Stimulated activated naive CD8-positive, alpha-beta T cell treated with anti-CD3 and anti-CD28 coated beads, Interleukin-15, amount 100 ng/mL, for 72 hours (primary cell): ENCODE measurements around the gene CTAG1B.
"Not testable (repeated sequence)": the region's sequence is repeated elsewhere in the genome, so short reads cannot be mapped to it uniquely, and the experiment has no call there.

Experiments
- ATAC-seq: fragments of 150-1000 bp; cut with Tn5 transposase; 2 replicates; pipeline ENCODE4 v1.10.0; 2021; ENCODE audit warnings: mild to moderate bottlenecking, moderate library complexity
- DNase-seq, 2 donors: peaks; one replicate each; pipeline ENCODE4 v3.0.0; 2021 to 2022
- H3K27ac Mint-ChIP-seq, 2 donors: one replicate each; pipeline ENCODE4 v1.8.0; 2022; ENCODE audit warnings: mild to moderate bottlenecking in 2 of 2, mixed read lengths in 2 of 2, moderate library complexity in 2 of 2
- H3K27me3 Mint-ChIP-seq: one replicate; pipeline ENCODE4 v1.8.0; 2022; ENCODE audit warnings: mixed read lengths
- H3K4me1 Mint-ChIP-seq: one replicate; pipeline ENCODE4 v1.8.0; 2022; ENCODE audit warnings: mild to moderate bottlenecking, mixed read lengths
- H3K4me3 Mint-ChIP-seq, 2 donors: one replicate each; pipeline ENCODE4 v1.8.0; 2022; ENCODE audit warnings: mild to moderate bottlenecking in 2 of 2, mixed read lengths in 2 of 2, moderate library complexity in 1 of 2
- H3K9me3 Mint-ChIP-seq, 2 donors: one replicate each; pipeline ENCODE4 v1.8.0; 2022; ENCODE audit warnings: mixed read lengths in 2 of 2

Gene CTAG1B

DNA sequence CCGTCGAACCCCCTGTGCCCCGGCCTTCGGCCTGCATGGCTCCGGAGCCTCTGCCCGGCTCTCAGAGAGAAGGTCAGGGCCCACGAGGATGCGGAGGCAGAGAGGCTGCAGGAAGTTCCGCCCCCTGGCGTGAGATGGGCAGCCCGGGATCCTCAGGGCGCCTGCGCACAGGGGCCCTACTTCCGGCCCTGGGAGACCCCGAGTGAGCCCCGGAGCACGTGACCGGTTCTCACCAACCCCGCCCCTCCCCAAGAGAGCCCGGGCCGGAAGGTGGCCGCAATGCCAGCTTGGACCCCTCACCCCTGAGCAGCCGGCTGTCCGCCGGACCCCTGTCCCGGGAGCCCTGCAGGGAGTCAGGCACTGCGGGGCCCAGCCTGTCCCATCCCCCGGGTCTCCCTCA lies at the start of gene CTAG1B:
Gene CTAG1B (minus strand): TSS at position 101 of the 400 bp plus-strand sequence. CDS start 64 bp downstream, at position 37.
- not testable (repeated sequence) for H3K4me1 Mint-ChIP-seq, H3K4me3 Mint-ChIP-seq, H3K9me3 Mint-ChIP-seq, H3K27me3 Mint-ChIP-seq, DNase-seq, H3K27ac Mint-ChIP-seq
- ATAC-seq, result peak; percentile 40

DNA sequence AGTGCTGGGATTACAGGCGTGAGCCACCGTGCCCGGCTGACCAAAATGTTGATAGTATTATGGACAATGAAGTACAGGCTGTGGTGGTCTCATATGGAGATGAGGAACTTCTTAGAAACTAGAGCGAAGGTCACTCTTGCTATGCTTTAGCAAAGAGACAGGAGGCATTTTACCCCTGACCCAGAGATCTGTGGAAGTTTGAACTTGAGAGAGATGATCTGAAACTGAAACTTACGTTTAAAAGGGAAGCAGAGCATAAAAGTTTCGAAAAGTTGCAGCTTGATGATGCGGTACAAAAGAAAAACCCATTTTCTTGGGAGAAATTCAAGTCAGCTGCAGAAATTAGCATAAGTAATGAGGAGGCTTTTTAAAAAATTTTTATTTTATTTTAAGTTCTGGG lies 42.8 kb upstream of the CTAG1B start:
- H3K9me3 Mint-ChIP-seq, result no peaks in the 10 kb centered on the region
- no peak overlapping the region for H3K27ac Mint-ChIP-seq
- H3K4me3 Mint-ChIP-seq, result no peak overlapping the region
- H3K4me1 Mint-ChIP-seq, result no peaks in the 10 kb centered on the region
- H3K27me3 Mint-ChIP-seq, result no peaks in the 10 kb centered on the region
- DNase-seq (no peak), ATAC-seq (no peak)

DNA sequence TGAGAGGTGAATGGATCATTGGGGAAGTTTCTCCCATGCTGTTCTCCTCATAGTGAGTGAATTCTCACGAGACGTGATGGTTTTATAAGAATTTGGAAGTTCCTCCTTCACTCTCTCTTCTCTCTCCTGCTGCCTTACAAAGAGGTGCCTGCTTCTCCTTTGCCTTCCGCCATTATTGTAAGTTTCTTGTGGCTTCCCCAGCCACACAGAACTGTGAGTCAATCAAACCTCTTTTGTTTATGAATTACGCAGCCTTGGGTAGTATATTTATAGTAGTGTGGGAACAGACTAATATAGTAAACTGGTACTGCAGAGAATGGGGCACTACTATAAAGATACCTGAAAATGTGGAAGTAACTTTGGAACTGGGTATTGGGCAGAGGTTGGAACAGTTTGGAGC lies 42.1 kb upstream of the CTAG1B start:
- Mint-ChIP-seq H3K4me3 (no peak overlapping the region), H3K9me3 (no peaks in the 10 kb centered on the region), H3K27me3 (no peaks in the 10 kb centered on the region), H3K4me1 (no peaks in the 10 kb centered on the region), H3K27ac (no peak overlapping the region)
- DNase-seq (no peak), ATAC-seq (no peak)

DNA sequence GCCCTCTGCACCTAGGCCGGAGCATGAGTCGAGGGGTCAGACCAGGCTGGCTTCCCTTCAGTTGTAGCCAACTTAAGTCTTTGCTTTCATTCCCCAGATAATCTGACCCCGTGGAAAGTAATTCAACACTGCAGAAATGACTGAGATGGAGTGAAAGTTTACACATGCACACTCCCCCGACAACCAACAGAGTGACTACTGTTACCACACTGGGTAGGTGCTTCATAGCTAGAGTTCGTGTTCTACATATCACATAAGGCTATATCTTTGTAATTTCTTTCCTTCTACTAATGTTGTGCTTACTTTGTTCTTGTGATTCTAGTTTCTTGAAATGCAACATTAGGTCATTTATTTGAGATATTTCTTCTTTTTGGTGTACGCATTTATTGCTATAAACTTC lies 41.5 kb upstream of the CTAG1B start:
- no peak overlapping the region for H3K27ac Mint-ChIP-seq
- H3K9me3 Mint-ChIP-seq, result no peaks in the 10 kb centered on the region
- no peak overlapping the region for H3K4me3 Mint-ChIP-seq
- no peaks in the 10 kb centered on the region for H3K27me3 Mint-ChIP-seq
- no peaks in the 10 kb centered on the region for H3K4me1 Mint-ChIP-seq
- ATAC-seq (no peak), DNase-seq (no peak)

DNA sequence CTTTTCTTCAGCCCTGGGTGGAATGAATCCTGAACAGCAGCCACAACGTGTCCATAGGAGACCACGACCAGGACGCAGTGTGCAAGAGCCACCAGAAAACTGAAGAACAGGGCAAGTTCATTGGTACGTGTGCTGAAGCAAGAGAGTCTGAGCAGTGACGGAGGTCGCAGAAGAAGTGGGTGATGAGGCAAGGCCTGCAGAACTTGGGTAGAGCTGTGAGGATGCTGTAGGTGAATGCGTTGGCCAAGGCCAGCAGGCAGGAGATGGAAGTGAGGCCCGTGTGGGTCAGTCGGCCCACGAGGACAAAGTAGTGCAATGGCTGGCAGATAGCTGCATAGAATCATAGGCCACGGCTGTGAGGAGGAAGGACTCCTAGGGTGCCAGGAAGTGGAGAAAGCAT lies 39.9 kb upstream of the CTAG1B start:
- Mint-ChIP-seq H3K27me3 (no peaks in the 10 kb centered on the region), H3K4me1 (no peaks in the 10 kb centered on the region), H3K9me3 (no peaks in the 10 kb centered on the region), H3K4me3 (no peak overlapping the region), H3K27ac (no peak overlapping the region)
- DNase-seq (no peak), ATAC-seq (no peak)

DNA sequence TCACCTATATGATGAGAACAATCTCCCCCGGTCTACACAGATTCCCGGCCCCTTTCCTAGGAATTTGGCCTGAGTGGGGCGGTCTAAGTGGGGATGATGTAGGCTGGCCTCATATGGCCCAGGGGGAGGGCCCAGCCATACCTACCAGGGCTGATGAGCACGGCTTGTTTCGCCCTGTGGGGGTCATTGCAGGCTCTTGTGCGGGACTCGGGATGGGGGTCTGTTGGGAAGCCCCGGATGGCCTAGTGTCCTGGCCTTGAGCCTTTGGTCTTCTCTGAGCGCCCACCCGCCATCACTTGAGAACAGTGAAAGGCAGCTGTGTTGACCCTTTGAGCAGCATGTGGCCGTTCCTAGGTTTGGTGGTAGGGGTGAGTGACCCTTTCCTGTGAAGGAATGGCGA lies 39.1 kb upstream of the CTAG1B start:
- Mint-ChIP-seq H3K27ac (no peak overlapping the region), H3K4me3 (no peak overlapping the region), H3K4me1 (no peaks in the 10 kb centered on the region), H3K27me3 (no peaks in the 10 kb centered on the region), H3K9me3 (no peaks in the 10 kb centered on the region)
- DNase-seq, result no peak
- no peak for ATAC-seq

DNA sequence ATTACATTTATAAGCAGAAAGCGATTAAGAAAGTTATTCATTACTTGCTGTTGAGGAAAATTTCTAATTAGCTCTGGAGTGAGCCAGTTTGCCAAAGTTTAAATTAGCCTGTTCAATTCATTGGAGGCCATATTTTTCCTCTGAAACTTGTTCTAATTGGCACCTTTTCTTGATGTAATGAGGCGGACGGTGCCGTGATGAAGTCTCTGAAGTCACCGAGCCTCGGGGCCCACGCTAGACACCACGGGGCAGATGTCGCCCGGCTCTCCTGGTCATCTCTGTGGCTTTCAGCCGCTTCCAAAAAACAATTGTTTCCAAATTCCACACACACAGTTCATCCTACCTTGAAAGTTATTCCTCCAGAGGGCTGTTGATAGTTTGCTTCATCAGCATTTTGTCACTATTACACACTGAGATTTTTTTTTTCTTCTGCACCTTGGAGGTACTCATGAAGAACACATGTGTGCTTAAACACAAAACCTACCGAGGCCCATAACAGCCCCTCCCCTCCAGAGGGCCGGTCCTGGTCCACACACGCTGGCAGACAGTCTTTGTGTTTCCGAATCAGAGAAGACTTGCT lies 38.2 kb upstream of the CTAG1B start:
- no peaks in the 10 kb centered on the region for H3K9me3 Mint-ChIP-seq
- H3K27ac Mint-ChIP-seq, result no peak overlapping the region
- H3K4me1 Mint-ChIP-seq, result no peaks in the 10 kb centered on the region
- ATAC-seq, result no peak
- H3K4me3 Mint-ChIP-seq, result no peak overlapping the region
- no peaks in the 10 kb centered on the region for H3K27me3 Mint-ChIP-seq
- DNase-seq, result no peak

DNA sequence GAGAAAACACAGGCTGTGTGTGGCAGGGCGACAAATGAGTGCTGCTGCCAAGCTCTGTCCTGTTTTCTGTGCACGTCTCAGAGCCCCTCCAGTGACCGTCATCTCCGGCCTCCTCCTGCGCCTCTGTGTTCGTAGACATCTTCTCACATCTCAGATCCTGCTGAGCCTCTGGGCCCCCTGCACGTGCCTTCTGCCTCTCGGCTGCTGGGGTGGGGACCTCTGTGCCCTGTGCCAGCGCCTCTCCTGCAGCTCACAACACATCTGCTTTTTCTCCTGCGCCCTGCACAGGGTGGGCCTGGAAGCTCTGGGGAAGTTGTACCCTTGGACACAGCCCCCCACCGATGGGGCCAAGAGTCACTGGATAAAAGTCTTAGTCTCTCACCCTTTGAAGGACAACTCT lies 36.7 kb upstream of the CTAG1B start:
- H3K27me3 Mint-ChIP-seq, result no peaks in the 10 kb centered on the region
- H3K9me3 Mint-ChIP-seq, result no peaks in the 10 kb centered on the region
- DNase-seq (no peak), ATAC-seq (no peak)
- no peak overlapping the region for H3K27ac Mint-ChIP-seq
- H3K4me3 Mint-ChIP-seq, result no peak overlapping the region
- H3K4me1 Mint-ChIP-seq, result no peaks in the 10 kb centered on the region

DNA sequence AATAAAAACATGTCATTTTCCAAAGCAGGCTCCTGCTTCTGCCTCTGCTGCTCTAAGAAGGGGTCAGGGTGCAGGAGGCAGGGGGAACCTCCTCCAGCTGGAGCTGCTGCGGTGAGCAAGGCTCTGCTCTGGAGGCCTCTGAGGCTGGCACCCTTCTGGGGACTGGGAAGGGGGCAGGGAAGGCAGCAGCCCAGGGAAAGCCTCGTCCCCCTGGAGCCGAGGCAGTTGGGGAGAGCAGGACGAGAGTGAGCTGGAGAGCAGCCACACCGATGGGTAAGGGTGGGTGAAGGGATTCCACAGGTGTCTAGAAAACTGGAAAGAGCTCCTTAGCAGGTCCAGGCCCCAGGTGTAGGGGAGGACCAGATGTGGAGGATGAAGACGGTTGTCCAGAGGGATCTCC lies 36.3 kb upstream of the CTAG1B start:
- Mint-ChIP-seq H3K4me3 (no peak overlapping the region), H3K4me1 (no peaks in the 10 kb centered on the region), H3K9me3 (no peaks in the 10 kb centered on the region), H3K27me3 (no peaks in the 10 kb centered on the region), H3K27ac (no peak overlapping the region)
- no peak for ATAC-seq
- no peak for DNase-seq

DNA sequence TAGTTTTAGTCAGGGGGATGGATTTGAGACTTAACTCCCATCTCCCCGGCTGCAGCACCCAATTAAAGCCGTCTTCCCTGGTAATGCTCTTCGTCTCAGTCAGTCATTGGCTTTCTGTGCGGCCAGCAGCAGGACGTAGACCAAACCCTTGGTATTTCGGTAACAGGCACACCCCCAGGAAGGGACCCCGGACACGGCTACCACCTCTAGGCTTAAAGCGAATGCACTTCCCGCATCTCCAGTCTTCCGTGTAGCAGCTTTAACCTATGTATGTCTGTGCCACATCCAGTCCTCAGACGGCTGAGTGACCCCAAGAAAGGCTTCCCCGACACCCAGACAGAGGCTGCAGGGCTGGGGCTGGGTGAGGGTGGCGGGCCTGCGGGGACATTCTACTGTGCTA lies 35.8 kb upstream of the CTAG1B start:
- ATAC-seq, result no peak
- H3K4me1 Mint-ChIP-seq, result no peaks in the 10 kb centered on the region
- H3K9me3 Mint-ChIP-seq, result no peaks in the 10 kb centered on the region
- no peak for DNase-seq
- H3K27ac Mint-ChIP-seq, result no peak overlapping the region
- H3K27me3 Mint-ChIP-seq, result no peaks in the 10 kb centered on the region
- no peak overlapping the region for H3K4me3 Mint-ChIP-seq

DNA sequence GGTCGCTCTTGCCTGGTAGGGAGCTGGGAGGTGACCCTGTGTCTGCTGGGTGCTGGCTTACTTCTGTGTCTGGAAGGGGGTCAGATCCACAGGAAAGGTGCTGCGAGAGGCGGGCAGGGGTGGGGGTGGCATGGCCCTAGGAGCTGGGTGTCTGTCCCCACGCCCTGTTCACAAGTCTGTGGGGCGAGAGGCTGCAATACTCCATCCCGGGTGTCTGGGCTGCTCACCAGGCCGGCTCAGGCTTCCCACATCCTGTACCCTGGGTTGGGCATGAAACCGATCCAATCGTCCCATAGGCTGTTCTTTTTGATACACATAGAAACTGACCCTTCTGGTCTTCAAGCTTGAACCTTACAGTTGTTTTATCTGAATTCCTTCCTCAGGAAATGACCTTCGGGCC lies 35.3 kb upstream of the CTAG1B start:
- no peak overlapping the region for H3K4me3 Mint-ChIP-seq
- no peaks in the 10 kb centered on the region for H3K27me3 Mint-ChIP-seq
- no peaks in the 10 kb centered on the region for H3K4me1 Mint-ChIP-seq
- DNase-seq (no peak), ATAC-seq (no peak)
- no peak overlapping the region for H3K27ac Mint-ChIP-seq
- no peaks in the 10 kb centered on the region for H3K9me3 Mint-ChIP-seq

DNA sequence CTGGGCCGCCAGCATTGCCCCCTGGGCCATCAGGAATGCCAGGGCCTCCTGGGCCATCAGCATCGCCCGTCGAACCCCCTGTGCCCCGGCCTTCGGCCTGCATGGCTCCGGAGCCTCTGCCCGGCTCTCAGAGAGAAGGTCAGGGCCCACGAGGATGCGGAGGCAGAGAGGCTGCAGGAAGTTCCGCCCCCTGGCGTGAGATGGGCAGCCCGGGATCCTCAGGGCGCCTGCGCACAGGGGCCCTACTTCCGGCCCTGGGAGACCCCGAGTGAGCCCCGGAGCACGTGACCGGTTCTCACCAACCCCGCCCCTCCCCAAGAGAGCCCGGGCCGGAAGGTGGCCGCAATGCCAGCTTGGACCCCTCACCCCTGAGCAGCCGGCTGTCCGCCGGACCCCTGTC lies 34.3 kb upstream of the CTAG1B start, which contains the start of gene CTAG2:
Gene CTAG2 (minus strand): TSS at position 167 of the 400 bp plus-strand sequence. CDS start 64 bp downstream, at position 103.
- H3K4me1 Mint-ChIP-seq, H3K4me3 Mint-ChIP-seq, H3K27ac Mint-ChIP-seq, H3K9me3 Mint-ChIP-seq, H3K27me3 Mint-ChIP-seq, DNase-seq: not testable (repeated sequence)
- peak; percentile 26 for ATAC-seq

DNA sequence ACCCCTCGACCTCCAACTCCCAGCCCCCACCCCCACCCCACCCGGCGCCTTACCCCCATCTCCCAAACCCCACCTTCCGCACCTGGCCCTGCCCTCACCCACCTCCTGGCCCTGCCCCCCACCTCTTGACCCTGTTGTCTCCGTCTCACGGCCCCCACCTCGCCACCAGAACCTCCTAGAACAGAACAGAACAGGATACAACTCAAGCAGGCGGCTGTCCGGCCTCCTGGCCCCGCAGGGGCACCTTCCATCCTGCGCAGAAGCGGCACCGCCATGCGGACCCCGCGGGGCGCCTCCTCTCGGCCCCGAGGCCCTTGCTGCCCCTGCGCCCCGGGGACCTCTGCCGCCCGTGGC lies 33.9 kb upstream of the CTAG1B start:
- no peak overlapping the region for H3K27ac Mint-ChIP-seq
- DNase-seq (no peak), ATAC-seq (peak; percentile 35)
- no peak overlapping the region for H3K4me3 Mint-ChIP-seq
- no peaks in the 10 kb centered on the region for H3K27me3 Mint-ChIP-seq
- no peaks in the 10 kb centered on the region for H3K4me1 Mint-ChIP-seq
- no peaks in the 10 kb centered on the region for H3K9me3 Mint-ChIP-seq

DNA sequence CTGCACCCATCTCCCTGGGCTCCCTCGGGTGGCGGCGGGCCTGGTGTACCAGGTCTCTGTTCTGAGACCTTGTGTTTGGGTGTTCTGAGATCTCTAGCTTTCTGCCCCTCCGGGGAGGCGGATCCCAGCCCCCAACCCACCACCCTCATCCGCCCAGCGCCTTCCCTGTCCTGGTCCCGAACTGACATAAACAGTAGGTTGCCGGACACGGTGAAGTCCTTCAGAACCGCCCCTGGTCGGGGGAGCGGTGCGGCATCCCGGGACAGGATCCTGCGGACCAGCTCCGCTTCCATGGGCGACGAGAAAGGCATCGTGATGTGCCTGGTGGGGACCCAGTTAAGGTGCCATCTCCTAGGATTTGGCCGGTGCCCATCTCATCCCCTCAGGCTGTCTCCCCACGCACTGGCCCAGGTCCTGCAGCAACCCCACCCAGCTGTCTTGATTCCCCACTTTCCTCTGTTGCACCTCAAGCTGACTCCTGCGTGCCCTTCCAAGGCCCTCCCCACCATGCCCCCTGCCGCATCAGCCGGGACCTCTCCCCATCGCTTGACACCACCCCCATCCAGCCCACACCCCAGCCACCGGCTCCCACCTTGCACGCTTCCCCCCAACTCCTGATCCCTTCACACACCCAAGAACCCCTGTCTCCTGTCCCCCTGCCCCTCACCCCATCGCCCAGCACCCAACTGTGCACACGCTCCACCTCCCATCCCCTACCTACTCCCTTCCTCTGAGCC lies 33.4 kb upstream of the CTAG1B start:
- Mint-ChIP-seq H3K27me3 (no peaks in the 10 kb centered on the region), H3K27ac (no peak overlapping the region), H3K4me3 (no peak overlapping the region), H3K9me3 (no peaks in the 10 kb centered on the region), H3K4me1 (no peaks in the 10 kb centered on the region)
- ATAC-seq (peak; percentile 15), DNase-seq (no peak)

DNA sequence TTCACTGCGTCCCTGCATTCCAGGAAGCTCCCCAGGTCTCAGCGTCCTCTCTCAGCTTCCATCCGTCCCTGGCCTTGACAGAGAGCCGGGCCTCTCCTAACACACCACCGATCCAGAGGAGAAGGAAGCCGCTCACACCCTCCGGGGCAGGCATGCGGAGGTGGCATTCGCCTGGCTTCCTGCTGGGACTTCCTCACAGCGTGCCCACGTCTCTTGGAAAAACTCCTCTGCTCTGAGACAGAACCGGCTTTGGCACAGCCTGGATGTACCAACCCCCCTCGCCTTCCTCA lies 31.1 kb upstream of the CTAG1B start:
- no peaks in the 10 kb centered on the region for H3K9me3 Mint-ChIP-seq
- ATAC-seq (no peak), DNase-seq (no peak)
- no peaks in the 10 kb centered on the region for H3K4me1 Mint-ChIP-seq
- no peak overlapping the region for H3K4me3 Mint-ChIP-seq
- H3K27ac Mint-ChIP-seq, result no peak overlapping the region
- no peaks in the 10 kb centered on the region for H3K27me3 Mint-ChIP-seq

DNA sequence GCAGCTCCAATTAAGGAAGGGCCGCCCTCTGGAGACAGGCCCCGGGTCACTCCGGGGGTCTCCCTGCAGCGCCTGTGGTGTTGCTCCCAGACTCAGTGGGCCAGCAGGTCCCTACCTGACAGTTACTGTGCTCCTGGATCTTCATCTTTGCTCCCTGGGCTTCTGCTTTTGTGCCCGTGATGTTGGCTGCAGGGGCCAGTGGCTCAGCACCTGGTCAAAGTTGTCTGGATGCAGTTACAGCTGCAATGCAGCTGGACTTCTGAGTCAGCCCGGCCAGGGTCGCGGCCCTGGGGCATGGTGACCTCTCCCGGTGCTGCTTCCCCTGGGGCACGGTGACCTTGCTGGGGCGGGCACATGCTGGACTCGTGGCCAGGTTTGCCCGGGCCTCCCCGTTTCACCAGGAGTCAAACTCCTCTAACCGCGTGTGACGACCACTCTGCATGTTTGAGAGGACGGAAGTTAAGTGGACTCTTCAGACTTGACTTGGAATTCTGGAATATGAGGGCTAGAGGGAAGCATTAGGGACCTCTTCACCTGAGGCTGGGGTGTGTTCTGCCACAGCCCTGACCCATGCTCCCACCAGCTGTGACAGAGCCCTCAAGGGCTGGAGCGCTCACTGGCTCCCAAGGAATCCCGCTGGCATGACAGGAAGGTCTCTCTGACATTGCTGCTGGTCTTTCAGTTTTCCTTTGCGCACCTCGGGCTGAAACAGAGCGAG lies 30.6 kb upstream of the CTAG1B start:
- Mint-ChIP-seq H3K4me3 (no peak overlapping the region), H3K4me1 (no peaks in the 10 kb centered on the region), H3K27ac (no peak overlapping the region), H3K9me3 (no peaks in the 10 kb centered on the region), H3K27me3 (no peaks in the 10 kb centered on the region)
- no peak for ATAC-seq
- no peak for DNase-seq
